OCI-LY7 (cell line): ENCODE data around the gene MFN1.

Source experiments
- EZH2phosphoT487 ChIP-seq: fragments of 200-600 bp; sonication (generic); IDR thresholded peaks from 2 replicates; pipeline ENCODE4 v1.6.1; 2018; ENCODE audit warnings: low read depth, borderline replicate concordance, mild to moderate bottlenecking, mixed run types, antibody characterized with exemption, low read length, moderate library complexity, mixed read lengths
- TF ChIP-seq, protein P1 (sequence below): fragments of 200-600 bp; sonication (generic); conservative IDR thresholded peaks from 2 replicates; pipeline ENCODE4 v1.5.1; 2014; ENCODE audit warnings: mild to moderate bottlenecking, antibody characterized with exemption, low read length, moderate library complexity, mixed read lengths

DNA sequence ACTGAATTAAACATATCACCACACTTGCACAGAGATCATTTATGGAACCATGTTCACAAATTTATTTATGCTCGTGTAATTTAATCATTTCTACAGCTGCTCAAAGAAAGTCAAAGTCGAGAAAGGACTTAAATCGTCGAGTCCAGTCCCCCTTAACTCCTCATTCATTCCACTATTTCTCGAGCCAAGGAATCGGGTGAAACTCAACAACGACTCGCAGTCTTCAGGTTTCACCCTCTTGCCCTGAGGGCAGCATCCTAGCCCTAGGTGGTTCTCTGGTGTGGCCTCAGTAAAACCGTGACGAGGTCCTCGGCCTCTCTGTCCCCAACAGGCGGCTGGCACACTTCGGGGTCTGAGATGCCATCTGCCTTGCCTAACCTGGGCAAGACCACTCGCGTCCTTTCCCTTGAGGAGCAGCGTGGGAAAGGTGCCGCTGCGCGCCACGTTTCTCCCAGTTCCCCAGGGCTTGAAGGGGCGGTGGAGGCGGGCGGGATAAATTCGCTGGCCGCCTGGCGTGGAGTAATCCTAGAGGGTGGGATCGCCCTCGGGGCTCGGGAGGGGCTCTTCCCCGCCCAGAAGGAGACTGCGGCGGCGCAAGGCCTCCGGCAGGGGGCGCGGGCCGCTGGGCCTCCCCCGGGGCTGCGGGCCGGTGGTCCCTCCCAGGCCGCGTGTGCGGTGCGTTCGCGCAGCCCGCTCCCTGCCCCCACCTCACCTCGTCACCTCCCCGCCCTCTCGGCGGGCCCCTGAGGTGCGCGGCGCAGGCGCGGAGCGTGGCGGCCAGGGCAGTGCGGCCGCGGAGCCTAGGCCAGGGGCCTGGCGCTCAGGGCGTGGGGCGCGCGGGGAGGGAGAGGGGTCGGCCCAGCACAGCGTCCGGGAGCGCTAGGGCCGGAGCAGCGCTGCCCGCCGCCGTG is 25.0 kb upstream of the MFN1 start, which contains the start of gene ZNF639:
- TF ChIP-seq, protein P1, sequence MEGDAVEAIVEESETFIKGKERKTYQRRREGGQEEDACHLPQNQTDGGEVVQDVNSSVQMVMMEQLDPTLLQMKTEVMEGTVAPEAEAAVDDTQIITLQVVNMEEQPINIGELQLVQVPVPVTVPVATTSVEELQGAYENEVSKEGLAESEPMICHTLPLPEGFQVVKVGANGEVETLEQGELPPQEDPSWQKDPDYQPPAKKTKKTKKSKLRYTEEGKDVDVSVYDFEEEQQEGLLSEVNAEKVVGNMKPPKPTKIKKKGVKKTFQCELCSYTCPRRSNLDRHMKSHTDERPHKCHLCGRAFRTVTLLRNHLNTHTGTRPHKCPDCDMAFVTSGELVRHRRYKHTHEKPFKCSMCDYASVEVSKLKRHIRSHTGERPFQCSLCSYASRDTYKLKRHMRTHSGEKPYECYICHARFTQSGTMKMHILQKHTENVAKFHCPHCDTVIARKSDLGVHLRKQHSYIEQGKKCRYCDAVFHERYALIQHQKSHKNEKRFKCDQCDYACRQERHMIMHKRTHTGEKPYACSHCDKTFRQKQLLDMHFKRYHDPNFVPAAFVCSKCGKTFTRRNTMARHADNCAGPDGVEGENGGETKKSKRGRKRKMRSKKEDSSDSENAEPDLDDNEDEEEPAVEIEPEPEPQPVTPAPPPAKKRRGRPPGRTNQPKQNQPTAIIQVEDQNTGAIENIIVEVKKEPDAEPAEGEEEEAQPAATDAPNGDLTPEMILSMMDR = peak; percentile 84
- TF ChIP-seq EZH2phosphoT487 = no peak
